NCI-H1694 (cell line): Measurements from ENCODE around the gene CCND3.

Experiments
- DNase-seq: peaks from one replicate; lab custom pipeline; 2025; lab: John Stamatoyannopoulos, UW

Gene CCND3

GRCh38 chr6:41920921-41921711 is 20.5 kb downstream of the CCND3 start, which contains the start of the genes BYSL and MED20:
BYSL (plus strand) TSS chr6:41921499; CDS start chr6:41921563, 64 bp downstream.
MED20 (minus strand) TSS chr6:41921139; CDS start chr6:41921018, 121 bp downstream.
- peak; percentile 84 for DNase-seq

DNA sequence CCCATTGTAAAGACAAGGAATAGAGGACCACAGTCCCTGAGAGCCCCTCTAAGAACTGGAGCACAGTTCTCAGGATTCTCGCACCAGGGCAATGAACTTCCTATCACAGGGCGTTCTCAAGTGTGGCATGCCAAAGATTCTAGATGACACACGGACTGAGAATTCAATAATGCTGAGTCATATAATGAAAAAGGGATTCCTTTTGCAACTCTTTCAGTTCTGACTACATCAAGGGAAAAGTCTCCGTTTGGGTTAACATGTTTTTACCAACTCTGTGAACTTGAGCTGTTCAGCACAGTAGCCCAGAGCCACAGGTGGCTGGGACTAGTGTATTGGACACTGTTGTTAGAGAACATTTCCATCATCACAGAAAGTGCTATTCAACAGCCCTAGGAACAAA is 24.1 kb downstream of the CCND3 start:
- DNase-seq, result no peak

GRCh38 chr6:41914869-41915530 is 26.6 kb downstream of the CCND3 start:
- DNase-seq, result no peak

DNA sequence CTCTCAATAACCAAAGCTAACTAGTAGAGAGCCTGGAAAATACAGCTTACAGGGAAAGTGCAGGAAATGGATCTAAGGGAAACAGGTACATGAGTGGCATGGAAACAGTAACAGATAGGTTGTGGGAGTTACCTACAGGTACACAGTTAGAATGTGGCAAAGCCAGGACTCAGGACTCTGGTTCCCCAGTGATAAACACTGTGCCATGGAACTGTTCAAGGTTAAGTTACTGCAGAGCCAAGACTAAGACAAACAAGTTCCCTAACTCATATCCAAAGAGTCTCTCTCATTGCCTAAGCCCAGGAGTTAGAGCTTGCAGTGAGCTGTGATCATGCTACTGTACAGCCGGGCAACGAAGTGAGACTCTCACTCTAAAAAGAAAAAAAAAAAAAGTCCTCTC is 27.3 kb downstream of the CCND3 start:
- DNase-seq, result no peak

DNA sequence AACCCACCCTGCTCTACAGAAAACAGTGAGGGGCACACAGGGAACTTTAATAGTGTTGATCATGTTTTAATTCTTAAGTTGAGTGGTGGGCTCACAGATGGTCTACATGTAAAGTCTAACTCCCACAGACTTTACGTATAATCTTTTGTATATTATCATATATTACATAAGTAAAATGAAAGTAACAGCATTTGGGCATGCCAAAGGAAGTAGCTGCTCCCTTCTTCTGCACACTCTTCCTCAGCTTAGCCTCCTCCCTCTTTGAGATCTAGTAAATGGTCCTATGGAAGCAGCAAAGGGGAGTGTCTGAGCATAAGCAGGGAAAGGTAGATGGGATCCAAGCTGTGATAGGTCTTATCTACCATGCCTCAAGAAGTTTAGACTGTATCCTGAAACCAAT is 31.9 kb downstream of the CCND3 start:
- no peak for DNase-seq

GRCh38 chr6:41901882-41902519 is 39.6 kb downstream of the CCND3 start:
- DNase-seq, result no peak

- DNase-seq, result no peak
Observed at GRCh38 chr6:41900861-41901260, 40.7 kb downstream of the CCND3 start.

DNA sequence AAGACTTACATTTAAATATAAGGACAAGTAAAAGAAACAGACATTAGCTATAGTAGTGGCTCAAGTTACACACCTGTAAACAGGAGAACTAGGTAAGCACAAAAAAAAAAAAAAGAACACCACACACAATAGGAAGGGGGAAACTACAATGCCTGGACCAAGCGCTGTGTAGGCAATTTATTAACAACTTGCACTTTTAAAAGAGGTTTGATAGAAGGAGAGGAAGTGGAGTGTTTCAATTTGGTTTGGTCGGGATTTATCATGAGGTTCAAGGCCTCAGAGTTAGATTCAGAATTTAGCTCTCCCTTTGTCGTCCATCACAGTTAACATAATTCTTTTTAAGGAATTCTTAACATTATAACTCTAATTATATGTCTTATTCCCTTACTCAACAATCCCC is 45.3 kb downstream of the CCND3 start:
- no peak for DNase-seq

- peak; percentile 72 for DNase-seq
Observed at GRCh38 chr6:41895300-41896233, 46.0 kb downstream of the CCND3 start, which contains the start of gene USP49. USP49 (minus strand) TSS chr6:41895375; CDS start chr6:41806983, 88,392 bp downstream.

DNA sequence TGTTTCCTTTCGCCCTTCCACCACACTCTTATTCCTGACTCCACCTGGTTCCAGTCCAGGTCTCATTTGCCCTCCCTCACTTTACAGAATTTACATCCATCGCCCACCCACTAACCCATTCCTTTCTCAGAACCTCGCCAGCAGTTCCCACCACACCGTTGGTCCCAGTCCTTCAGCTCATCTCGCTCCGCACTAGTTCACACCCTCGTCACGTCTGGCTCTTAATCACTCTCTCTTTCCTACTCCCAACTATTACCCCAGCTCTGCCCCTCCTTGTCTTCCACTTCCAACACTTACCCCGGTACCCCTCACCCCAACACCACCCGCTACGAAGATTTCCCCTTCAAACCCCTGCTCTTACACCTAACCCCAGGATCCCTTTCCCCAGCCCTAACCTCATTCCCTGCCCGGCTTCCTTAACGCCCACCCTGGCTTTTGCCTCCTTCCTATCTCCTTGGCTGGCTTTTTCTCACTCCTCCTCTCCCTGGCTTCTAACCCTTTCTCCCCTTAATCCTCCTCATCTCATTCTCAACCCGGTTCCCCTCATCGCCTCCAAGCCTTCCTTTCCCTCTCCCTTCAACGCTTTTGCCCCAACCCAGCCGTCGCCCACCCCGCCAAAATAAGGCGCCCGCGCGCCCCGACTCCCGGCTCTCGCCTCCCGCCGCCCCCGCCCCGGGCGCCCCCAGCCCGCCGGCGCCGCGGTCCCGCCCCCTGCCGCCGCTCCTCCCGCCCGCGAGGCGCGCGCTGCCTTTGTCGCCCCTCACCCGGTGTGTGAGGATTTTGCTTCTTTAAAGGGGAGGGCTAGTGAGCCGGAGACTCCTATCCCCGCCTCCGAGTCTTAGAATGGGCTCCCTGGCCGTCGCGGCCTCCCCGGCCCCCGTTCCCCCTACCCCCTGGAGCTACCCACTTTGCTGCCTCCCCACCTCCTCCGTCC is 47.0 kb downstream of the CCND3 start:
- no peak for DNase-seq

- DNase-seq, result no peak
Observed at GRCh38 chr6:41892921-41893564, 48.6 kb downstream of the CCND3 start.

GRCh38 chr6:41887331-41887751 is 54.3 kb downstream of the CCND3 start:
- DNase-seq, result no peak

- no peak for DNase-seq
Observed at GRCh38 chr6:41885930-41886329, 55.7 kb downstream of the CCND3 start.

GRCh38 chr6:41884957-41885356 is 56.7 kb downstream of the CCND3 start:
- no peak for DNase-seq
